Central memory CD4-positive, alpha-beta T cell (primary cell): ENCODE data around the gene RPP14.
"Not testable (repeated sequence)": the region's sequence is repeated elsewhere in the genome, so short reads cannot be mapped to it uniquely, and the experiment has no call there.

Experiments used
- DNase-seq: peaks from one replicate; pipeline ENCODE4 v3.0.0; 2022
- total RNA-seq, 3 experiments: gene quantifications; one replicate each; lab custom pipeline; 2026; lab: John Stamatoyannopoulos, UW

The RPP14 gene
- total RNA-seq: 6.8 to 17.2 (median 12.8) reads per million in 3 experiments

DNA sequence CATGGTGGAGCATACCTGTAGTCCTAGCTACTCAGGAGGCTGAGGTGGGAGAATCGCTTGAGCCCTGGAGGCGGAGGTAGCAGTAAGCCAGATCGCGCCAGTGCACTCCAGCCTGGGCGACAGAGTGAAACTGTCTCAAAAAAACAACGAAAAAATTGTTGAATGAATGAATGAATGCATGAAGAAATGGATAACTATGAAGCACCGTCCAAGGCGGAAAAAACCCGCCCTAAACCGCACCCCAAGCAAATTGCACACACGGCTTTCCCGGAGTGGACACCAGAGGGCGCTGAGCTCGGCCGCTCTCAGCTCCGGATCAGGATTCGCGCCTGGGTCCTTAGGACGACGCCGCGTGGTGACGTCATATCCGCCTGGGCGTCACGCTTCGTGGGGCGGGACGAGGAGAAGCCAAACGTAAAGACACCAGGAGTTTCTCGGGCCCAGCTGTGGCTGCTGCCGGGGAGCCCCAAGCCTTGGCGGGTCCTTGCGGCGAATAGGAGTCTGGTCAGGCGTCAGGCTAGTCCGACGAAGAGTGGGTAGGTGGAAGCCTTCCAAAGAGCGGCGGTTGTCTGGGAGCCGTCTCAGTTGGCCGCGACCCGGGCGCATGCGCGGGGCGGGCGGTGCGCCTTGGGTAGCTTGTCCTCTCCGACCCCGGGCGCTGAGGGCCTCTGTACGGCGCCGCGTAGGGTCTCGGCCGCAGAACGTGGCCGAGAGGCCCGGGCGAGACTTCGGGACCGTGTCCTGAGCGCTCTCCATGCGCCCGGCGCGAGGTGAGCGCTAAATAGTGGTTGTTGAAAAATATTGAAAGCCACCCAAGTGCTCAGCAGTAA is at the start of gene RPP14, which contains the start of gene HTD2:
Gene RPP14, plus strand, starts transcription at position 364 of the 830 bp plus-strand sequence. CDS start 4,085 bp downstream, outside the sequence.
Gene HTD2, plus strand, starts transcription at position 639 of the 830 bp plus-strand sequence. CDS start 11,094 bp downstream, outside the sequence.
- peak; percentile 97 for DNase-seq

DNA sequence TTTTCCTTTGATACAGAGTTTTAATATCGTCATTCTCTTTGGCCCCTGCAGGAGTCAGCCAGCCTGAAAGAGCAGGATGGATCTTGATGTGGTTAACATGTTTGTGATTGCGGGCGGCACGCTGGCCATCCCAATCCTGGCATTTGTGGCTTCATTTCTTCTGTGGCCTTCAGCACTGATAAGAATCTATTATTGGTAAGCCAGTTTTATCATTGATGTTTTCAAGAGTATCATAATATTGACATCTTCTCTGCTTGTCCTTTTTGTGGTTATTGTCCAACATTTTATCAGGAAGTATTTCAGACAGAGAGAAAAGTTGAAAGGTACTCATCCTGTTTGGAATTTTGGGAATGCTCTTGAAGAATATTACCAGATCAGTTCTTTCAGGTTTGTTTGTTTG is 49.5 kb upstream of the RPP14 start:
- DNase-seq: no peak

DNA sequence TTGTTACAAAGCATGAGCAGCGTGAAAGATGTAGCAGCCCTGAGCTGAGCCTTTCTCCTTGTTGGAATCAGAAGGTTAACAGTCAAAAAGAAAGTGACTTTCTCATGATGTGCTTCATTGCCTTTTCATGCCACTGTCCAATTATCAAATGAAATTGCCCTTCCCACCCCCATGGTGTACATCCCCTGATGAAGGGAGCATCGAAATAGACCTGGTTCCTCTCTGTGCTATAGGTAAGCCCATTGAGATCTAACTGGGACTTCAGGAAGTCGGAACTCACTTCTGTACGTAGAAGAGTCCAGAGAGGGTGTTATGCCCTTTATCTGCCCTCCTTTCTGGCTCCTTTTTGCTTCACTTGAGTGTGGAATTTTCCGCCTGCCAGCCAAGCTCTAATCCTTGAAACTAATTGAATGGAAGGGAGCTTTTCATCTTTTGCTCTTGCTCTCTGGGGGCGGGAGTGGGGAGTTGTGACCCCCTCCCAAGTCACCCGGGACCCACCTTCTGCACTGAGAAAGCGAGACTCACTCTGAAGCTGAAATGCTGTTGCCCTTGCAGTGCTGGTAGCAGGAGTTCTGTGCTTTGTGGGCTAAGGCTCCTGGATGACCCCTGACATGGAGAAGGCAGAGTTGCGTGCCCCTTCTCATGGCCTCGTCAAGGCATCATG is 47.5 kb upstream of the RPP14 start:
- DNase-seq: no peak

DNA sequence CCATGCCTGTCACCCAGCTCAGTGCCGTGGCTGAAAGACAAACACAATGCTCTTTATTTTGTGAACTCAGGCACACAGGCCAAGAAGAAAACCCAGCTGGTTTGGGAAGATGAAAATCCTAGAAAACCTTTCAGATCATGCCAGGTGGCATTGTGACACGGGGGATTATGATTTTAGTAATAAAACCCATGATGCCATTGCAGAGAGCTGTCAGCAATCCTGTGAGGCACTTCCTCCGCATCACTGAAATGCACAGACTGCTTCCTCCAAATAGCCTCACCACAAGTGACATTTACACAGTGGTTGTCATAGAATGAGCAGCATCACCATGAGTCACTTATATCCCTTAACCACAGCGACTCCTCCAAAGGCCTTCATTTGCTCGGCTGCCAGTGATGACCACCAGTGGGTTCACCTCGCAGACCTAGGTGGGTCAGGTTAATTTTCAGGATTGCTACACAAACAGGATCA is 45.7 kb upstream of the RPP14 start:
- DNase-seq: no peak

DNA sequence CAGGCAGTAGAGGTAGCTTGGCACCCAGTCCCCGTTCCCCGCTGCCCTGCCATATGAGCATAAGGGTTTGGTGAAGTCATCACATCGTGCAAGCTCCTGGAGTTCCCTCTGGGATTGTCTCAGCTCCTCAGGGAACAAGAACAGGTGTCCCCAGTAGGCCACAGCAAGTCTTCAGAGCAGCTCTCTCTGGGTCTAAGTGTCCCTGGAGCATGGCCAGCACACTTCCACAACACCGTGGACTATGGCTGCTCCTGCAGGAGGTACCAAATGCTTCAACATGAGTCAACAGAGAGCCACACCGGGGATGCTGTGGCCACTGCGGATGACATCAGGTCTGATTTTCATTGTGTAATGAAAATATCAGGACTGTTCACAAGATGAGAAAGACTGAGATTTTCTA is 45.3 kb upstream of the RPP14 start:
- DNase-seq: no peak

DNA sequence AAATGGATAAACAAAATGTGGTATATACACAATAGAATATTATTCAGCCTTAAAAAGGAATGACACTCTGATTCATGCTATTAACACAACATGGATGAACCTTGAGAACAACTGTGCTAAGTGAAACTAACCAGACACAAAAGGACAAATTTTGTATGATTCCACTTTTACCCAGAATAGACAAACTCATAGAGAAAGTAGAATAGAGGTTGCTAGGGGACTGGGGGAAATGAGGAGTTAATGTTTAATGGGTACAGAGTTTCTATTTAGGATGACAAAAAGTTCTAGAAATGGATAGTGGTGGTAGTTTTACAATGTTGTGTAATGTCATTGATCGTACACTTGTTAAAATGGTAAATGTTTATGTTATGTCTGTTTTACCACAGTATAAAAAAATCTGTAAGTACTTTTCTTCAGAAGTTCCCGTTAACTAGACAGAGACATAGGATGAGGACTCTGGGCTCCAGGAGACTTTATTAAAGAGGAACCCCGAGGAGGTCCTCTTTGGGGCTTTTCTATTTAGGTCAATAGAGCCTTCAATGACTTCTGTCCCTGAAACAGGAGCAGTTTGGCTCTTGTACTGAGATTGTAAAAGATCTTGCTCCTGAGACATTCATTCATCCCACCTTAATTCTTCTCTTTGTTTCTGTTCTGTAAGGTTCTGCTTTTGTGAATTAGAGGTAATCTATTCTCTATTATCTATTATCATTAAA is 43.9 kb upstream of the RPP14 start:
- DNase-seq: no peak

DNA sequence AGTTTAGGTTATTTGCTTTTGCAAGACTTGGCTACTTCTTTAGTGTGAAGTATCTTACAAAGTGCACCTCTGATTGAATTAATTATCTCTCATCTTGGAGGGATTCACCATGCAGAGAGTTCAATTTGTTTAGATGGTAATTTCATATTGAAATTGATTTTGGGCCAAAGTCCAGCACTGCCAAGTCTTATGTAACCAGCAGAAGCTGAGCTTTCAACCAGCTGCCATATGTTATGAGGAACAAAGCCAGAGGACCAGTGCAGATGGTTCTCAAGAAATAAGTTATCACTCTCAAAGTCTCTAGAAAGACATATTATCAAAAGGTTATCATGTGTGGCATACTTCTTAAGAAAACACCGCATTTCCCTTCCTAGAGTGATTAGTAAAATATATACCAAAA is 39.5 kb upstream of the RPP14 start:
- no peak for DNase-seq

DNA sequence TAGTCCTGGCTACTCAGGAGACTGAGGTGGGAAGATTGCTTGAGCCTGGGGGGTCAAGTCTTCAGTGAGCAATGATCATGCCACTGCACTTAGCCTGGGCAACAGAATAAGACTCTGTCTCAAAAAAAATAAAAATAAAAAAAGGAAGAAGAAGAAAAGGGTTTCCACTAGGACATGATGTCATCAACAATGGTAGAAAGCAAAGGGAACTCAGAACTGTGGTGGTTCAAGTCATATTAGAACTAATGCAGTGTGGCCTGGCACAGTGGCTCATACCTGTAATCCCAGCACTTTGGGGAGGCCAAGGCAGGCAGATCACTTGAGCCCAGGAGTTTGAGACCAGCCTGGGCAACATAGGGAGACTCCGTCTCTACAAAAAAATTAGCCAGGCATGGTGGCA is 38.5 kb upstream of the RPP14 start:
- not testable (repeated sequence) for DNase-seq

DNA sequence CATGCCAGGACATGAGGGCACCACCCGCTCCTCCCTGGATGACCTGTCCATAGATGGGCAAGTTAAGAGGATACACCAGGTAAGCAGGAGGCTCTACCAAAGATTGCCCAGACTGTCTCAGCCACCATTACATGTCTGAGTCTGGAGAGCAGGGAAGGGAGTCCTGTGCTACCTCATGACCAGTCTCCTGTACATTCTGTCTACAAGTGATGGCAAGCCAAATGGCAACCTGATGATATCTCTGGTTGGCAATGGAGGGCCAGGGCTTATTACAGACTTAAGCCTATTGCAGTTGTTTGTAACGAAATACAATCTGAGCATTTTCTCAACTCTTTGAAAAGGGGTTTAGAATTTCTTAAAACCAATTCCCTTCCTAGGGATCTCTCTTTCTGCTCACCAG is 36.7 kb upstream of the RPP14 start:
- no peak for DNase-seq

DNA sequence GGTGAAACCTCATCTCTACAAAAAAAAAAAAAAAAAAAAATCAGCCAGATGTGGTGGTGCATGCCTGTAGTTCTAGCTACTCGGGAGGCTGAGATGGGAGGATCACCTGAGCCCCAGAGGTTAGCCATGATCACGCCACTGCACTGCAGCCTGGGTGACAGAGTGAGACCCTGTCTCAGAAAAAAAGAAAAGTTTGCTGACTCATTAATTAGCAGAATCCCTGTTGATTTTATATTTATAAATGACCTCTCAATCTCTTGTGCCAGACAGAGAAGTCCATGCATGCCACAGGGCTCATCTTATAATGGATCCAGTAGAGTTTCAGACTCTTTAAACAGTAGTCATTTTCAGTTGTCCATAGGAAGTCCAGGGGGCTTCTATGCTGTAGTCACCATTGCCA is 35.6 kb upstream of the RPP14 start:
- no peak for DNase-seq

DNA sequence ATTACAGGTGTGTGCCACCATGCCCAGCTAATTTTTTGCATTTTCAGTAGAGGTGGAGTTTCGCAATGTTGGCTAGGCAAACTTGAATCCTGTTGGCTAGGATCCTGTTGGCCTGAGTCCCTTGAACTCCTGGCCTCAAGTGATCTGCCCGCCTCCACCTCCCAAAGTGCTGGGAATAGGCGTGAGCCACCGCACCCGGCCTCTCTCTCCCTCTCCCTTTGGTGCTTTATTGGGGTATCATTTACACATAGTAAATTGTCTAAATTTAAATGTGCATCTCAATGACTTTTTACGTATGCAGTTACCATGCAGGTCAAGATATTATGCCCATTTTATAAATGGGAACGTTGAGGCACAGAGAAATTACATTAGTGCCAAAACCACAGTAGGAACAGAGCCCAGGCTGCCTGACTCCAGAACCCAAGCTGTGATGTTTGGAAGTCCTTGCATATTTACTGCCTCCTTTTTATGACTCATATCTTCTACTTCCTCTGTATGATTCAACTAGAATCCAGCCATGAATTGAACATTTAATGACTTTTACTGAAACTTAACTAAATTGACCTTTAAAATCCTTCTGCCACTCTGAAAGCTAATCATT is 34.0 kb upstream of the RPP14 start:
- no peak for DNase-seq

DNA sequence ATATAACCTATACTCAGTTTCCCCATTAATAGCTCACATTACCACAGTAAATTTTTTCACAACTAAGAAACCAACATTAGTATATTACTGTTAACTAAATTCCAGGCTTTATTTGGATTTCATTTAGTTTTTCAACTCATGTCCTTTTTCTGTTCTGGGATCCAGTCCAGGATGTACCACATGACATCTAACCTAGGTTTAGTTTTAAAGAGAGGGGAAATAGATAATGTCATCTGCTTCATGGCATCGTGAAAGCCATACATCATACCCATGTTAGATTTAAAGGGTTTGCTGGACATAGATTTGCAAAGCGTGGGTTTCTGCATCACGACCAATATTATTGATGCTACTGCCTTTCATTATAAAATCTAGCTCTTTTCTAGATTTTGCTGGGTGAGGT is 33.2 kb upstream of the RPP14 start:
- DNase-seq: no peak

DNA sequence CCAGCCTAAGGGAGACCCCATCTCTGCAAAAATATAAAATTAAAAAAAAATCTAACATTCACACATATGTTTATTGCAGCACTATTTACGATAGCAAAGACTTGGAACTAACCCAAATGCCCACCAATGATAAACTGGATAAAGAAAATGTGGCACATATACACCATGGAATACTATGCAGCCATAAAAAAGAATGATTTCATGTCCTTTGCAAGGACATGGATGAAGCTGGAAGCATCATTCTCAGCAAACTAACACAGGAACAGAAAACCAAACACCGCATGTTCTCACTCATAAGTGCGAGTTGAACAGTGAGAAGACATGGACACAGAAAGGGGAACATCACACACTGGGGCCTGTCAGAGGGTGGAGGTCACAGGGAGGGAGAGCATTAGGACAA is 32.7 kb upstream of the RPP14 start:
- not testable (repeated sequence) for DNase-seq

DNA sequence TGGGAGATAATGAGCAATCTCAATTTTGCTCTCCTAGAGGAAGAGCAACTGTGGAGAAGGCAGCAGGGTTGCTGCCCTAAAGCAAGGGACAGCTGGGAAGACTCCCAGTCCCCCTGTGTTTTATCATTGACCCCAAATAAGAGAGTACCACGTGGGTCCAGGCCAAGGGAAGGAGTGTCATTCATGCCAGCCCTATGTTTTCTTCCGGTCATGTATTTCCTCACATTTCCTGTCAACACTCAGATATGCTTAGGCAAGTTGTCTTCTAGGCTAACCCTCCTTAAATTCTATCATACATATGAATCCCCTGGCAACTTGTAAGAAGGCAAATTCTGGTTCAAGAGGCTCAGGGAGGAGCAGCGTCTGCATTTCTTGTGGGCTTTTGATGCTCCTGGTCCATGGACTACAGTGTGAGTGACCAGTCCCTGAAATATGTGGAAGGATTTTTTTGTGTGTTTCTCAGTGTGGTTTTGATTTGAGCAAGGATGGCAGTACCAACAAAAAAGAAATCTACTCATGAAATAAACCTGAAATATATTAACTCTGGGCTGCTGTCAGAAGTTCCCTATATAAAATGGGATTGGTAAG is 31.9 kb upstream of the RPP14 start:
- DNase-seq: no peak

DNA sequence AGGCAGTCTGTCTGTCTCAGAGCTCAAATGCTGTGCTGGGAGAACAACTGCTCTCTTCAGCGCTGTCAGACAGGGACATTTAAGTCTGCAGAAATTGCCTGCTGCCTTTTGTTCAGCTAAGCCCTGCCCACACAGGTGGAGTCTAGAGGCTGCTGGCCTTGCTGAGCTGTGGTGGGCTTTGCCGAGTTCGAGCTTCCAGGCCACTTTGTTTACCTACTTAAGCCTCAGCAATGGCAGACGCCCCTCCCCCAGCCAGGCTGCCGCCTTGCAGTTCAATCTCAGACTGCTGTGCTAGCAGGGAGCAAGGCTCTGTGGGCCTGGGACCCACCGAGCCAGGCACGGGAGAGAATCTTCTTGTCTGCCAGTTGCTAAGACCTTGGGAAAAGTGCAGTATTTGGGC is 25.0 kb upstream of the RPP14 start:
- DNase-seq: no peak

DNA sequence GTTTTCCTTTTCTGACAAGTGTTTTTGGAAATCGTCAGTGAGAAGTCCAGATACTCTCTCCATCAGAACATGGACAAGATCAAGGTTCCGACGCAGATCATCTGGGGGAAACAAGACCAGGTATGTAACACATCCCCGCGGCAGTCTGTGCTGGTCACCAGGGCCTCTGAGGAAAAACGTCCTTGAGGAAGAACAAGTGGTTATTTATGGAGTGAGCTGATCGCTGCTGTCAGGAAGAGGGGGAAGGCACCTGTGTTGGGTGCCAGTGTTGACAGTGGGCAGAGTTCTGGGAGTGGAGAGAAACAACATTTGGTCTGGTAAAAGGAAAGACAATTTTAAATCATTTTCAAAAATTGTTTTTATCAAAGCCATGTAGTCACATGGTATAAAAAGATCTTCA is 20.7 kb upstream of the RPP14 start:
- no peak for DNase-seq

DNA sequence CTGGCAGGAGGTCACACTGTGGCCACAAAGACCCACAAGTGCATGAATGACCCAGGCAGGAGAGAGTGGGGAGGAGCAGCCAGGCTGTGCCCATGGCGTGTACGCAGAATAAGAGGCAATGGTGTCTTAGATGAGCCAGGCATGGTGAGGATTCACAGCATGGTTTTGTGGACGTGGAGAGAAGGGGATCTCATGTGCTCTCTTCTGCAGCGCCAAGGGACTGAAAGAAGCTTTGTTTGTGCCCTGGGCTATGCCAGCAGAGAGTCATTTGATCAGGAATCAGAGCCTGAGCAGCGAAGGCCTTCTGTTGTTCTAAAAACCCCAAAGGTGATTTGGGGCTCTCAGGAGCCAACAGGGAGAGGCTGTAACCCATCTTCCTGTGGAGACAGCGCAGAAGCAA is 18.7 kb upstream of the RPP14 start:
- no peak for DNase-seq

DNA sequence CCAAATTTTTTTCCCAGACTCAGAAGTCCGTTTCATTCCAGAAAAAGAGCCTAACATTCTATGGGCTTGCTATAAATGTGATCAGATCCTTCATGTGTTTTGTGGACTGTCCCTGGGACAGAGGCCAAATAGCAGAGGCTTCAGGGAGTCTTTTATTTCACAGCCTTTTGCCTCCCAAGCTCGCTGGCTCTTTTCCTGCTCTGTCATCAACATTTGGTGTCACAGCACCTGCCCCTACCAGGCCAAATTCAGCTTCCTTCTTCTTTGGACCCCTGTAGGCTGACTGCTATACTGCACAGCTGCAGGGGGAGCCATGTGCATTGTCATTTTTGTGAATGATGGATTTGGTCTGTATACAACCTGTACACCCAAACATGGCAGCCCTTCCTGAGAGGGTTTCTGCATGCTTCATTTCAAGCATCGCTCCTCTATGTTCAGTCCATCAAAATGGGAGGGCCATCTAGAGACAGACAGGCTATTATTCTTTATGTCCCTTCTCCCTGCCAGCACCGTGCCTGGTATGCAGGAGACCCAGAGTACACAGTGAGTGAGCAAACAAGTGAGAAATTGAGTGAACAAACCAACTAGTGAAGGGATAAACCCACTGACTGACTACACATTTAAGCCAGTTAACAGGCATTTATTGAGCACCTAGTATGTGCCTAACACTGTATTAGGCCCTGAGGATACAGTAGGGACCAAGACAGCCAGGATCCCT is 17.9 kb upstream of the RPP14 start:
- DNase-seq: no peak

DNA sequence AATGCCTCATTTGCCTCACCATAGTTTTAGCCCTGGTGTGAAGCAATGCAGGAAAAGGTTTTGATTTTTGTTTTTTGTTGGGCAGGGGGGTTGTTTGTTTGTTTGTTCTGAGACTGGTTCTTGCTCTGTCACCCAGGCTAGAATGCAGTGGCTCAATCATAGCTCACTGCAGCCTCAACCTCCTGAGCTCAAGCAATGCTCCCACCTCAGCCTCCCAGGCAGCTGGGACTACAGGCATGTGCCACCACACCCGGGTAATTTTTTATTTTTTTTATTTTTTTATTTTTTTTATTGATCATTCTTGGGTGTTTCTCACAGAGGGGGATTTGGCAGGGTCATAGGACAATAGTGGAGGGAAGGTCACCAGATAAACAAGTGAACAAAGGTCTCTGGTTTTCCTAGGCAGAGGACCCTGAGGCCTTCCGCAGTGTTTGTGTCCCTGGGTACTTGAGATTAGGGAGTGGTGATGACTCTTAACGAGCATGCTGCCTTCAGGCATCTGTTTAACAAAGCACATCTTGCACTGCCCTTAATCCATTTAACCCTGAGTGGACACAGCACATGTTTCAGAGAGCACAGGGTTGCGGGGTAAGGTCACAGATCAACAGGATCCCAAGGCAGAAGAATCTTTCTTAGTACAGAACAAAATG is 17.0 kb upstream of the RPP14 start:
- not testable (repeated sequence) for DNase-seq

DNA sequence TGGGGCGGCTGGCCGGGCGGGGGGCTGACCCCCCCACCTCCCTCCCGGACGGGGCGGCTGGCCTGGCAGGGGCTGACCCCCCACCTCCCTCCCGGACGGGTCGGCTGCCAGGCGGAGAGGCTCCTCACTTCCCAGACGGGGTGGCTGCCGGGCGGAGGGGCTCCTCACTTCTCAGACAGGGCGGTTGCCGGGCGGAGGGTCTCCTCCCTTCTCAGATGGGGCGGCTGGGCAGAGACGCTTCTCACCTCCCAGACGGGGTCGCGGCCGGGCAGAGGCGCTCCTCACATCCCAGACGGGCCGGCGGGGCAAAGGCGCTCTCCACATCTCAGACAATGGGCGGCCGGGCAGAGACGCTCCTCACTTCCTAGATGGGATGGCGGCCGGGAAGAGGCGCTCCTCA is 15.6 kb upstream of the RPP14 start:
- not testable (repeated sequence) for DNase-seq

DNA sequence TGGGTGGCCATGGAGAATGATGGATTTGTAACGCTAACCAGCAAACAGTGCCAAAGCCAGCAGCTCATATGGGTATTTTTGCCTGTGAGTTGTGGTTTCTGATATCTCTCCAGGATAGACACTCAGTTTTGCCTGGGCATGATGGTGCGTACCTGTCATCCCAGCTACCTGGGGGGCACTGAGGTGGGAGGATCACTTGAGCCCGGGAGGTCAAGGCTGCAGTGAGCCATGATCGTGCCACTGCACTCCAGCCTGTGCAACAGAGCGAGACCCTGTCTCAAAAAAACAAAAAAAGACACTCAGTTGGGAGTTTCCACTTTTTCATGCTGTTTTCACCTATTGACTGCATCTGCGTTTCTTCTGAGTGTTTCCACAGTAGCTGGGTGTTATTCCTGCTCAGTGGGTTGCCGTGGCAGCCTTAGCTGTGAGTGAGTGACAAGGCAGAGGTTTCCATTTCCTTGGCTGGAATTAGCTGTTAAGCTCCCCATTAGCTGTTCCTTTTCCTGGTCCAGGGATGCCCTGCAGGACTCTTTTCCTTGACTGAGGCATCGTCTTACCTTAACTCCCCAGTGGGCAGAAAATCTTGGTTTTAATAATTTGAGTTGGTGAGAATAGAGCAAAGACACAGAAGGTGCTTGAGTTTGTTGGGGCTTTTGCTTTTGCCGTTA is 14.2 kb upstream of the RPP14 start:
- no peak for DNase-seq
